K562 (cell line): ENCODE data around the gene PPP4C. TPM values are rescaled to one million over a fixed set of nuclear protein-coding genes. Genes with fewer than 3 reads are reported as not detected.

Experiments used
- ELF4 ChIP-seq: fragments of 450-650 bp; formaldehyde crosslinking; IDR thresholded peaks from 2 replicates; pipeline ENCODE4 v1.4.0; 2022; ENCODE audit warnings: missing genetic modification characterization
- FOXM1 ChIP-seq, 2 experiments: fragments of 450-650 bp in 1 of 2; sonication (generic) in 1 of 2; formaldehyde crosslinking in 1 of 2; IDR thresholded peaks; 2 replicates each; pipeline versions ENCODE4 v1.6.1 to v1.9.0; 2017 to 2022; ENCODE audit warnings: low read depth in 2 of 2, mild to moderate bottlenecking in 2 of 2, missing genetic modification reagents in 1 of 2, moderate library complexity in 1 of 2
- LEF1 ChIP-seq: fragments of 450-650 bp; IDR thresholded peaks from 2 replicates; pipeline ENCODE4 v1.6.1; 2016; ENCODE audit warnings: mild to moderate bottlenecking
- NR1H2 ChIP-seq: sonication (generic); formaldehyde crosslinking; IDR thresholded peaks from 2 replicates; pipeline ENCODE4 v1.4.0; 2020; ENCODE audit warnings: mild to moderate bottlenecking, missing genetic modification reagents
- RBBP5 ChIP-seq: fragments of 200-600 bp; sonication (generic); IDR thresholded peaks from 2 replicates; pipeline ENCODE4 v1.6.1; 2012; ENCODE audit warnings: borderline replicate concordance, mild to moderate bottlenecking, low read length, control low read depth, inconsistent platforms; ENCODE audit not compliant: insufficient read depth, poor library complexity, severe bottlenecking
- RREB1 ChIP-seq: fragments of 250-450 bp; sonication (Bioruptor Pico); IDR thresholded peaks from 2 replicates; pipeline ENCODE4 v1.4.0; 2020
- SAFB ChIP-seq: fragments of 200-400 bp; formaldehyde crosslinking; IDR thresholded peaks from 2 replicates; pipeline ENCODE4 v1.6.1; 2017; ENCODE audit warnings: low read depth, low read length, borderline replicate concordance
- SMARCE1 ChIP-seq: fragments of 450-650 bp; IDR thresholded peaks from 2 replicates; pipeline ENCODE4 v1.7.1; 2016; ENCODE audit warnings: mild to moderate bottlenecking
- TFE3 ChIP-seq: fragments of 450-650 bp; formaldehyde crosslinking; IDR thresholded peaks from 2 replicates; pipeline ENCODE4 v1.4.0; 2020; ENCODE audit warnings: mild to moderate bottlenecking, mixed read lengths
- ZHX1 ChIP-seq: fragments of 150-350 bp; conservative IDR thresholded peaks from 2 replicates; pipeline ENCODE4 v1.6.1; 2014; ENCODE audit warnings: low read length
- ZNF232 ChIP-seq: sonication (generic); formaldehyde crosslinking; IDR thresholded peaks from 2 replicates; pipeline ENCODE4 v1.8.0; 2022; ENCODE audit warnings: mild to moderate bottlenecking, missing genetic modification reagents
- polyA plus RNA-seq, 8 experiments: library from polyadenylated mRNA; depleted of rRNA in 4 of 8; stranded (reverse) in 5 of 8; unstranded in 3 of 8; fragments of >200 nt; fragmentation: Nextera tagmentation in 2 of 8; fragmentation: Illumina TruSeq in 1 of 8; extraction: Ambion mirVana in 2 of 8; extraction: Trizol in 1 of 8; gene quantifications; 2 replicates each; pipeline versions ENCODE4 v1.2.1 to v1.2.3, GENCODE V29; 2011 to 2014; ENCODE audit warnings: inconsistent platforms in 1 of 8, missing spikeins in 1 of 8
- total RNA-seq, 7 experiments: library from RNA; depleted of rRNA in 6 of 7; stranded (reverse); fragments of >200 nt in 6 of 7; fragmentation: Illumina TruSeq in 2 of 7; extraction: Trizol in 2 of 7; gene quantifications; 2 replicates each; pipeline versions ENCODE4 v1.2.1 to v1.2.3, GENCODE V29; 2011 to 2021; ENCODE audit warnings: low replicate concordance in 1 of 7
- TF ChIP-seq, protein P1 (sequence below): fragments of 250-450 bp; sonication (Bioruptor Pico); IDR thresholded peaks from 2 replicates; pipeline ENCODE4 v1.5.0; 2020; ENCODE audit warnings: mild to moderate bottlenecking, borderline replicate concordance

The PPP4C gene
- total and polyA plus RNA-seq, 9 of the 15 experiments (the other 6 are each of a cell fraction or from before 2014, with no cell fraction given), result 3.5 to 183 (median 131) TPM

DNA sequence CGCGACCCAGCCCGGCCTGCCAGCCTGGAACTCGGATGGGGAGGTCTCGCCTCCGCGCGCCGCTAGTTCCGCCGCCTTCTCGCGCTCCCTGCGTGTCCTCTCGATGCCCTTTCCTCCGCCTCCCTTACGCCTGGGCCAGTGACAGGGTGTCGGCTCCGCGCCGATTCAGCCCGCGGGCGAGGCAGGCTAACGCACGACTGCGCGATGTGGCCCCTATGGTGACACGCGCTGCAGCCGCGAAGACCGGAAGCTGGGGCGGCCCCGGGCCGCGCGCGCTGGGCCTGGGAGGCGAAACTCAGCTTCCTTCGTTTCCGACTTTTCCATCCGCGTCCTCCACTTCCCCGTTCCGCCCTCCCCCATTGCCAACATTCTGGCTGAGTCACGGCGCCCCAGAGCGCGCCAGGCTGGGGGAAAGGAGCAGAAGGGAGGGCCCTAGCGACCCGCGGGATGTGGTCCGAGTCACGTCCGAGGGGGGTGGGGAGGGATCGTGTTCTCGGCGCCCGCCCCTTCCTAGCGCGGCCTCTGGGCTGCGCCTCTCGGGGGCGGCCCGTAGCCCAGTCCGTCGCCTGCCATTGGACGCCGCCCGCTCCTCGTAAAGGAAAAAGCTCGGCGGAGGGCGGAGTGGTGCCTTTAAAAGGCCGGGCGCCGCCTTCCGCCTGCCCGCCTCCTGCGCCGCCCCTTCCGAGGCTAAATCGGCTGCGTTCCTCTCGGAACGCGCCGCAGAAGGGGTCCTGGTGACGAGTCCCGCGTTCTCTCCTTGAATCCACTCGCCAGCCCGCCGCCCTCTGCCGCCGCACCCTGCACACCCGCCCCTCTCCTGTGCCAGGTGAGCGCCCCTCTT is 10.5 kb upstream of the PPP4C start, which contains the start of gene ALDOA (continued):
- TF ChIP-seq, protein P1, sequence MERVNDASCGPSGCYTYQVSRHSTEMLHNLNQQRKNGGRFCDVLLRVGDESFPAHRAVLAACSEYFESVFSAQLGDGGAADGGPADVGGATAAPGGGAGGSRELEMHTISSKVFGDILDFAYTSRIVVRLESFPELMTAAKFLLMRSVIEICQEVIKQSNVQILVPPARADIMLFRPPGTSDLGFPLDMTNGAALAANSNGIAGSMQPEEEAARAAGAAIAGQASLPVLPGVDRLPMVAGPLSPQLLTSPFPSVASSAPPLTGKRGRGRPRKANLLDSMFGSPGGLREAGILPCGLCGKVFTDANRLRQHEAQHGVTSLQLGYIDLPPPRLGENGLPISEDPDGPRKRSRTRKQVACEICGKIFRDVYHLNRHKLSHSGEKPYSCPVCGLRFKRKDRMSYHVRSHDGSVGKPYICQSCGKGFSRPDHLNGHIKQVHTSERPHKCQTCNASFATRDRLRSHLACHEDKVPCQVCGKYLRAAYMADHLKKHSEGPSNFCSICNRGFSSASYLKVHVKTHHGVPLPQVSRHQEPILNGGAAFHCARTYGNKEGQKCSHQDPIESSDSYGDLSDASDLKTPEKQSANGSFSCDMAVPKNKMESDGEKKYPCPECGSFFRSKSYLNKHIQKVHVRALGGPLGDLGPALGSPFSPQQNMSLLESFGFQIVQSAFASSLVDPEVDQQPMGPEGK, result peak; percentile 61; the same call in 1 of the 2 replicates
- 0 out of 2 replicates have a peak, but pooled peaks have one; percentile 49 for TF ChIP-seq SAFB
- no peak for TF ChIP-seq NR1H2
- TF ChIP-seq FOXM1 (IDR thresholded peaks at IDR 0.05; ENCODE audit: low read depth), result no peak
- peak; percentile 93 for TF ChIP-seq FOXM1 (CRISPR knock-in tag; IDR thresholded peaks at IDR 0.05; ENCODE audit: low read depth)
- TF ChIP-seq RBBP5, result peak; percentile 86
- no peak for TF ChIP-seq TFE3 (CRISPR knock-in tag)
- peak; percentile 54; the same call in 1 of the 2 replicates for TF ChIP-seq LEF1
- TF ChIP-seq RREB1, result peak; percentile 80
- TF ChIP-seq ELF4, result peak; percentile 94
- TF ChIP-seq ZHX1, result no peak
- TF ChIP-seq ZNF232 (CRISPR knock-in tag), result no peak
- TF ChIP-seq SMARCE1, result peak; percentile 23; the same call in 1 of the 2 replicates
